ENCODE measurements around the gene TRIP6. TPM values are rescaled to one million over a fixed set of nuclear protein-coding genes. Genes with fewer than 3 reads are reported as not detected.

Gene TRIP6
- total RNA-seq, 1 experiment from 2014 or later = 102 TPM

DNA sequence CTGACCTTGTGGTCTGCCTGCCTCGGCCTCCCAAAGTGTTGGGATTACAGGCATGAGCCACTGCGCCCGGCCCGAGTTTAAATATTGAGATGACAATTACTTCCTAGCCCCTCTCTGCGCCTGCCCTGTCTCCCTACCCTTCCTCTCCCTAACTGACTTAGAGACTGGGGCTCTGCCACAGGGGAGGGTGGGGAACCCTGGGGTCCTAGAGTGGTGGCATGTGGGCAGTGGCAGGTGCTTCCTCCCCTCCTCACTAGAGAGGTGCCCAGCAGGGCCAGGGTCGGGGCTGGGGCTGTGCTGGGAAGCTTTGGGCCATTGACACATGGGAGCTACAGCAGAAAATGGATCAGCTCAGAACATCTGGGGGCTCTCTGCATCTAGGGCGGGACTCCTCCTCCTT is 35.5 kb downstream of the TRIP6 start:
- H3K36me3 ChIP-seq (ENCODE audit: control insufficient read depth in 1 of 2, insufficient read depth in 2 of 2, low read length in 2 of 2) = no peaks in the 10 kb centered on the region
- no peak overlapping the region for H3K27ac ChIP-seq (ENCODE audit: low read depth, low read length)
- H3K4me3 ChIP-seq (replicated peaks in 1 of 2; ENCODE audit: low read depth in 1 of 2, low read length in 2 of 2) = no peak overlapping the region
- POLR2A ChIA-PET = no interaction called here
- intact Hi-C loops (cut with micrococcal nuclease) = no loop called here
- no peaks in the 10 kb centered on the region for H3K27me3 ChIP-seq (ENCODE audit: insufficient read depth, low read length)
- DNase-seq (ENCODE audit: low read depth, low spot score) (no peak), ATAC-seq (no peak)
- no peak overlapping the region for H3K9ac ChIP-seq (ENCODE audit: low read length)
- no peaks in the 10 kb centered on the region for H4K20me1 ChIP-seq (ENCODE audit: insufficient read depth)
- H3K4me2 ChIP-seq (ENCODE audit: low read length) = no peak overlapping the region
- RAD21 ChIA-PET (ENCODE audit: low non-redundant PET in 1 of 2, low total read pairs in 2 of 2, uncharacterized antibody in 2 of 2, unreplicated experiment in 2 of 2) = no interaction called here
- BruUV-seq (replicated peaks) = no TSS peak
- CTCF ChIA-PET = interaction anchor here (0.9 kb wide), 1 partner anchor 156 kb away, joined by 4 read pairs; no protein-coding TSS in a partner anchor
- H3K9me3 ChIP-seq (ENCODE audit: control insufficient read depth in 1 of 2, insufficient read depth in 1 of 2, low read depth in 1 of 2, low read length in 2 of 2) = no peaks in the 10 kb centered on the region
- no peak overlapping the region for H2AFZ ChIP-seq (ENCODE audit: low read depth, low read length, poor library complexity, severe bottlenecking)
- TF ChIP-seq SIN3A (IDR thresholded peaks at IDR 0.05; ENCODE audit: low read depth) = no peak
- TF ChIP-seq, protein P1, sequence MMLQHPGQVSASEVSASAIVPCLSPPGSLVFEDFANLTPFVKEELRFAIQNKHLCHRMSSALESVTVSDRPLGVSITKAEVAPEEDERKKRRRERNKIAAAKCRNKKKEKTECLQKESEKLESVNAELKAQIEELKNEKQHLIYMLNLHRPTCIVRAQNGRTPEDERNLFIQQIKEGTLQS (IDR thresholded peaks at IDR 0.05) = no peak
- TF ChIP-seq YY1 (IDR thresholded peaks at IDR 0.05; ENCODE audit: extremely low read depth, insufficient replicate concordance, low read depth, low read length) = no peak
- TF ChIP-seq ZNF274 (IDR thresholded peaks at IDR 0.05; ENCODE audit: low read depth, low read length) = no peak
- no peak for TF ChIP-seq FOSL1 (IDR thresholded peaks at IDR 0.05; ENCODE audit: low read depth)
- TF ChIP-seq EZH2 (IDR thresholded peaks at IDR 0.05) = no peak
- TF ChIP-seq EGR1 (IDR thresholded peaks at IDR 0.05; ENCODE audit: low read depth) = no peak
- no peak for TF ChIP-seq EZH2phosphoT487 (IDR thresholded peaks at IDR 0.05; ENCODE audit: borderline replicate concordance)
- TF ChIP-seq, protein P2, sequence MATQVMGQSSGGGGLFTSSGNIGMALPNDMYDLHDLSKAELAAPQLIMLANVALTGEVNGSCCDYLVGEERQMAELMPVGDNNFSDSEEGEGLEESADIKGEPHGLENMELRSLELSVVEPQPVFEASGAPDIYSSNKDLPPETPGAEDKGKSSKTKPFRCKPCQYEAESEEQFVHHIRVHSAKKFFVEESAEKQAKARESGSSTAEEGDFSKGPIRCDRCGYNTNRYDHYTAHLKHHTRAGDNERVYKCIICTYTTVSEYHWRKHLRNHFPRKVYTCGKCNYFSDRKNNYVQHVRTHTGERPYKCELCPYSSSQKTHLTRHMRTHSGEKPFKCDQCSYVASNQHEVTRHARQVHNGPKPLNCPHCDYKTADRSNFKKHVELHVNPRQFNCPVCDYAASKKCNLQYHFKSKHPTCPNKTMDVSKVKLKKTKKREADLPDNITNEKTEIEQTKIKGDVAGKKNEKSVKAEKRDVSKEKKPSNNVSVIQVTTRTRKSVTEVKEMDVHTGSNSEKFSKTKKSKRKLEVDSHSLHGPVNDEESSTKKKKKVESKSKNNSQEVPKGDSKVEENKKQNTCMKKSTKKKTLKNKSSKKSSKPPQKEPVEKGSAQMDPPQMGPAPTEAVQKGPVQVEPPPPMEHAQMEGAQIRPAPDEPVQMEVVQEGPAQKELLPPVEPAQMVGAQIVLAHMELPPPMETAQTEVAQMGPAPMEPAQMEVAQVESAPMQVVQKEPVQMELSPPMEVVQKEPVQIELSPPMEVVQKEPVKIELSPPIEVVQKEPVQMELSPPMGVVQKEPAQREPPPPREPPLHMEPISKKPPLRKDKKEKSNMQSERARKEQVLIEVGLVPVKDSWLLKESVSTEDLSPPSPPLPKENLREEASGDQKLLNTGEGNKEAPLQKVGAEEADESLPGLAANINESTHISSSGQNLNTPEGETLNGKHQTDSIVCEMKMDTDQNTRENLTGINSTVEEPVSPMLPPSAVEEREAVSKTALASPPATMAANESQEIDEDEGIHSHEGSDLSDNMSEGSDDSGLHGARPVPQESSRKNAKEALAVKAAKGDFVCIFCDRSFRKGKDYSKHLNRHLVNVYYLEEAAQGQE (IDR thresholded peaks at IDR 0.05; ENCODE audit: low read depth) = no peak
- TF ChIP-seq ELF1 (IDR thresholded peaks at IDR 0.05; ENCODE audit: borderline replicate concordance, low read depth) = no peak
- TF ChIP-seq CEBPB (IDR thresholded peaks at IDR 0.05; ENCODE audit: low read depth) = no peak
- no peak for TF ChIP-seq TCF7L2 (IDR thresholded peaks at IDR 0.05; ENCODE audit: borderline replicate concordance, extremely low read depth, insufficient read depth, insufficient read length)
- TF ChIP-seq, protein P3, sequence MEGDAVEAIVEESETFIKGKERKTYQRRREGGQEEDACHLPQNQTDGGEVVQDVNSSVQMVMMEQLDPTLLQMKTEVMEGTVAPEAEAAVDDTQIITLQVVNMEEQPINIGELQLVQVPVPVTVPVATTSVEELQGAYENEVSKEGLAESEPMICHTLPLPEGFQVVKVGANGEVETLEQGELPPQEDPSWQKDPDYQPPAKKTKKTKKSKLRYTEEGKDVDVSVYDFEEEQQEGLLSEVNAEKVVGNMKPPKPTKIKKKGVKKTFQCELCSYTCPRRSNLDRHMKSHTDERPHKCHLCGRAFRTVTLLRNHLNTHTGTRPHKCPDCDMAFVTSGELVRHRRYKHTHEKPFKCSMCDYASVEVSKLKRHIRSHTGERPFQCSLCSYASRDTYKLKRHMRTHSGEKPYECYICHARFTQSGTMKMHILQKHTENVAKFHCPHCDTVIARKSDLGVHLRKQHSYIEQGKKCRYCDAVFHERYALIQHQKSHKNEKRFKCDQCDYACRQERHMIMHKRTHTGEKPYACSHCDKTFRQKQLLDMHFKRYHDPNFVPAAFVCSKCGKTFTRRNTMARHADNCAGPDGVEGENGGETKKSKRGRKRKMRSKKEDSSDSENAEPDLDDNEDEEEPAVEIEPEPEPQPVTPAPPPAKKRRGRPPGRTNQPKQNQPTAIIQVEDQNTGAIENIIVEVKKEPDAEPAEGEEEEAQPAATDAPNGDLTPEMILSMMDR (IDR thresholded peaks at IDR 0.05 in 2 of 3, conservative IDR thresholded peaks at IDR 0.05 in 1 of 3; ENCODE audit: borderline replicate concordance in 1 of 3, insufficient read depth in 1 of 3, low read depth in 2 of 3, low read length in 2 of 3) = no peak
- no peak for TF ChIP-seq RAD21 (IDR thresholded peaks at IDR 0.05; ENCODE audit: low read depth)
- TF ChIP-seq ZFX (IDR thresholded peaks at IDR 0.05) = no peak
- no peak for TF ChIP-seq POLR2AphosphoS5 (IDR thresholded peaks at IDR 0.05; ENCODE audit: low read depth, low read length)
- TF ChIP-seq, protein P4, sequence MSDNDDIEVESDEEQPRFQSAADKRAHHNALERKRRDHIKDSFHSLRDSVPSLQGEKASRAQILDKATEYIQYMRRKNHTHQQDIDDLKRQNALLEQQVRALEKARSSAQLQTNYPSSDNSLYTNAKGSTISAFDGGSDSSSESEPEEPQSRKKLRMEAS (IDR thresholded peaks at IDR 0.05) = no peak
- no peaks in the 10 kb centered on the region for H3K79me2 ChIP-seq (ENCODE audit: insufficient read depth, low read length)
- H3K9me2 ChIP-seq (ENCODE audit: insufficient read depth) = no peaks in the 10 kb centered on the region
- H3K4me1 ChIP-seq (ENCODE audit: control insufficient read depth in 1 of 2, insufficient read depth in 2 of 2, low read length in 2 of 2) = peaks cover 4 to 5% of the 10 kb centered on the region in 2 experiments; a peak in 3 of 4 replicates

Data from HCT116 (cell line).